Measurements from ENCODE around the gene MBLAC1.
A peak's percentile ranks its signal among the peaks of the same experiment; 100 is the strongest.

MBLAC1 gene

DNA sequence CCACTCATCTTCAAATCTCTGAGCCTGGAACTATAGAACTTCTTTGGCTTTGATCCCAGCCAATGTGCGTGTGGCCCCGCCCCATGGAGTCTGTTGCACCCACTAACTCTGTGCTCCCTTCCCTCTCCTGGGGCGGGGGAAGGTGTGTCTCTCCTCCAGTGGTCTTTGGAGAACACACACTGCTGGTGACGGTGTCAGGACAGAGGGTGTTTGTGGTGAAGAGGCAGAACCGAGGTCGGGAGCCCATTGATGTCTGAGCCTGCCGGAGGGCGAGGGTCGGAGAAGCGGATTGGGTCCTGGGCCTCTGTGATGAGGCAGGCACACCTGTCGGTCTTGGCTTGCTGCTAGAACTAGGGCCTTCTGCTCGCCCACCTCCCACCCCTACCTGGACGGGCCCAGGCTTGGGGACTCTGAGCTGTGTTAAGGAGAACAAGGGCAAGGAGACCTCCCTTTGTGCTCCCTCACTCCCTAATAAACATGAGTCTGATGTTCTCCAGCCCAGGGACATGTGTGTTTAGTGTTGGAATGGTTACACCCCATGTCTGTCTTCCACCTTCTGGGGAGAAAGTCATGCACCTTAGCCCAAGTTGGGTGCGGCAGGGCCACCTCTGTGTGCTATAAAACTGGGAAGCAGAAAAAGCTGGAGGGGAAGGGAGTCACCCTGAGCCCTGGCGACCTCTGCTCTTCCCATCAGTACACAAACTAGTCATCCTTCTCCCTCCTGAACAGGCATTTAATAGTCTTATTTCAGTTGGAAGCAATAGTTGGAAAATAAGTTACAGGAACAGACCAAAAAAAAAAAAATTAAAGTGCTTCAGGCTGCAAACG lies 27.2 kb downstream of the MBLAC1 start:
- DNase-seq (ENCODE audit: low read depth): no peak

DNA sequence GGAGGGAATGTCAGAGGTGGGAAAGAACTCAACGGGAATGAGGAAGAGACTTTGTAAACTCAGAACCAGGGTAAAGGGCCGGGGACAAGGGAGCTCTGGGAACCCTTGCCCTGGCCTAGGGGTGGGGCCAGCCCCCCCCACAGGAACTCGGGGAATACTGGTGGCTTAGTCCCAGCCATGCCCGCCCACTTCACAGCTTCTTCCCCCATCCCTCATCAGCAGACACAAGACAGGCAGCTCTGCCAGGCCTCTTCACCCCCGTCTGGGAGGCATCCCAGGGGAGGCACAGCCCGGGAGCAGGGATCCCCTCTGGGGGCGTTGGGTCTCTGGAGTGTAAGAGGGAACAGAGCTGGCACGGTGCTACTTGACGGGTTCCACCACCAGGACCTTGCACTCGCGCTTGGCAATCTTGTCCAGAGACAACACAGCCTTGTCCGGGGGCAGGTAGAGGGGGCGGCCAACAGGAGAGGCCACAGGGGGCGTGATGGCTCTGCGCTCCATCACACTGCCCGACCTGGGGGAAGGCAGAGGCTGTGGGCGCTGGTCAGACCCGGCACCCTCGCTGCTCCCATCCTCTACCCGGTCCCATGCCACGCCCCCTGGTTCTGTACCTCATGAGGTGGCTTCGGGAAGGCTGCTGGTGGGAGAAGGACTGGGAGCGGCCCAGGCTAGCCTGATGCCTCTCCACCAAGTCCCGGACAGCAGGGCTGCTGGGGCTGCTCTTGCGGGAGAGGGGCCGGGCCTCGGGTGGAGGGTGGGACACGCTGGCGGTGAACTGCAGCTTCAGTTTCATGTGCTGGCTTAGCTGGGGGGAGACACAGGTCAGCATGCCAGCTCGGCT lies 28.1 kb downstream of the MBLAC1 start:
- no peak for DNase-seq (ENCODE audit: low read depth)

DNA sequence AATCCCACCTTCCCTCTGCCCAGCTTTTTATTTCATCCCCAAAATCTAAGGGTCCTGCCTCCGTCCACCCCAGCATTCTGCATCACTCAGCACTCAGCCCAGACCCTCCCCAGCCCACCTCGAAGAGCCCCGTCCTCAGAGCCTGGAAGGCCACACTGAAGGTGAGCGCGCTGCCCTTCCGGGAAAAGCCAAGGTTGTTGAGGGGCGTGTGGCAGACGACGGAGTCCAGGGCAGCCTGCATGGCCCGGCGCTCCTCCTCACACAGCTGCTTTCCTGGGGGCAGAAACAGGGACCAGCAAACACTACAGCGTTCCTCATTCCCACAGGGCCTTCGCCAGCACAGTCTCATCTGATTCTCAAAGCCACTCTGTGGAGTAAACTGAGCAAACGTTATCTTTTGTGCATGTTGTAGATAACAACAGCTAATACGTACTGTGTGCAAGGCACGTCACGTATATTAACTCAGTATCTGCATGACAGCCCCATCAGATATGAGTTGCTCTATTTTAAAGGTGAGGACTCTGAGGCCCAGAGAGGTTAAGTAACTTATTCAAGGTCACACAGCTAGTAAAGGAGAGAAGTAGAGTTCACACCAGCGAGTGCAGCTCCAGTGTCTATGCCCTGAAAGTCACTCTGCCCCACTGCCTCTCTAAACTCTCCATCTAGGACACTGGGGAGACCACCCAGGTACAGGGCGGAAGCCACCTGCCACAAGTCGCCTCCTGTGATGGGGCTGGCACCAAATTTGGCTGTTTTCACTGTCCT lies 29.0 kb downstream of the MBLAC1 start:
- DNase-seq (ENCODE audit: low read depth): no peak

DNA sequence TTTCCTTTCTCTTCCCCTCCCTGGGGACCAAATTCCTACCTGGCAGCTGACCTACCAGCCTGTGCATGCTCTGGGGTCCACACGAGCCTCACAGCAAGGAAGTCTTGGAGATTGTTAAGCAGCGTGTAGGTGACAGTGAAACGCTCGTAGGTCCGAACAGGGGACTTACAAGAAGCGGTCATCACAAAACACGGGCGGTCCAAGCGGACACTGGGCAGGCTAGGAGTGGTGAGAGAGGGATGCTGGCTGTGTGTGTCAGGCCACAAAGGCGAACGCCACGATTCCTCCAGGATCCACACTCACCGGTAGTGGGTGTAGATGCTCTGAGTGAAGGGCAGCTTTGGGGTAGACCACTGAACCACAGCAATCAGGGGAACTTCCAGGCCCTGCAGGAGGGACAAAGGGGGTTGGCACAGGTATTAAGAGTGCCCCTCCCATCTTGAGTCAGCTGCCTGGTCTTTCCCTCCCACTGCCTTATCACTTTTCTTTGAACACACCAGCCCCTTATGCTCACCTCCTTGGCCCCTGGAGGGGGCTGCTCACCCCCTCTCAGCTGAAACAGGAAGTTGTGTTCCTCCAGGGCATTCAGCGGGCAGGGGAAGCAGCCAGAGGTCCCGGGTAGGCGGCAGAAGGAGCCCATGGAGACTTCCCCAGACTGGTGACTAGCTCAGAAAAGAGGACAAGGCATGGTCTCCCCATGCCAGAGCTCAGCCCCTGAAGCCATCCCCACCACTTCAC lies 29.7 kb downstream of the MBLAC1 start:
- DNase-seq (ENCODE audit: low read depth): no peak

DNA sequence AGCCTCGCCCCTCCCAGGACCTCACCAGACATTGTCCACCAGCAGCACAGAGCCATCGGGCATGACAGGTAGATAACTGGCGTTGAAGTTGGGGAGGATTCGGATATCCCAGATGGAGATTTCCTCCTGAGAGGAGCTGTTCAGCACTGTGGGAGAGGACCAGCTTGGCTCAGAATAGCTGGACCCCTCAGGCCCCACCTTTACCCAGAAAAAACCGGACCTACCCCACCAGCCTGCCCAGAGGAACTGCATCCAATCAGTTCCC lies 30.2 kb downstream of the MBLAC1 start:
- DNase-seq (ENCODE audit: low read depth): no peak

GRCh38 chr7:100157334-100158228 lies 30.8 kb downstream of the MBLAC1 start:
- DNase-seq (ENCODE audit: low read depth): no peak

GRCh38 chr7:100158229-100159098 lies 31.7 kb downstream of the MBLAC1 start, which contains the start of gene TRAPPC14:
TRAPPC14 (minus strand) TSS chr7:100158723; CDS start chr7:100158499, 224 bp downstream.
- peak; percentile 63 for DNase-seq (ENCODE audit: low read depth)

DNA sequence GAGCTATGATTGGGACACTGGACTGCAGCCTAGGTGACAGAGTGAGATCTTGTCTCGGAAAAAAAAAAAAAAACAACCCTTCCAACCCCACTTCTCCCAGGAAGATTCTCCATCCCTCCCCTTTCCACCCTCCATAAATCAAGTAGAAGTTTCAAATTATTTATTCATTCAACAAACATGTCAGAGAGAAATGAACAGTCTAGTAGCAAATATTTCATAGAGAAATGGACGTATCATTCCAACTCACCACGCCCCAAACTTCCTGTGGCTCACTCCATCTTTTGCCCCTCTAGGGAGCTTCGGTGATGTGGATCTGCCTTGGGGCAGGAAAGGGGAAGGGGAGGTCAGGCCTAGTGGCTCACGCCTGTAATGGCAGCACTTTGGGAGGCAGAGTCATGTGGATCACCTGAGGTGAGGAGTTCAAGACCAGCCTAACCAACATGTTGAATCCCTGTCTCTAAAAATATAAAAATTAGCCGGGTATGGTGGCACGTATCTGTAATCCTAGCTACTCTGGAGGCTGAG lies 32.4 kb downstream of the MBLAC1 start:
- no peak for DNase-seq (ENCODE audit: low read depth)

DNA sequence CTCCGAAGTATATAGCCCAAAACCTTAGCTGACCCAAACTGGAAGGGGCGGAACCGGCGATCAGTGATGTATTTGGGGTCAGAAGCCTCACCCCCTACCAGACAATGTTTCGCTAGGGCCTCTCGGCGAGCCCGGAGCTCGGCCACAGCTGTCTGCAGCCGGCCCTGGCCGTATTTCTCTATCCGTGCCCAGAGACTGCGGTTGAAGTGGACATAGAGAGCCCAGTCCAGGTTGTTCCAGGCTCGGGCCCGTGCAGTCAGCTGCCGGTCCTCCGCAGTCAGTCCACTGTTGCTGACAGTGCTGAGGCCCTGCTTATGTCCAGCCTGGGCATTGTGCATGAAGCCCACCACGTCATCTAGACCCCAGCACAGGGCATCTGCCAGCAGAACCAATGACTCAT lies 33.3 kb downstream of the MBLAC1 start:
- DNase-seq (ENCODE audit: low read depth): no peak

GRCh38 chr7:100163006-100163531 lies 36.3 kb downstream of the MBLAC1 start:
- DNase-seq (ENCODE audit: low read depth): no peak

- DNase-seq (ENCODE audit: low read depth): no peak
Measured at GRCh38 chr7:100163871-100164270, 37.1 kb downstream of the MBLAC1 start.

DNA sequence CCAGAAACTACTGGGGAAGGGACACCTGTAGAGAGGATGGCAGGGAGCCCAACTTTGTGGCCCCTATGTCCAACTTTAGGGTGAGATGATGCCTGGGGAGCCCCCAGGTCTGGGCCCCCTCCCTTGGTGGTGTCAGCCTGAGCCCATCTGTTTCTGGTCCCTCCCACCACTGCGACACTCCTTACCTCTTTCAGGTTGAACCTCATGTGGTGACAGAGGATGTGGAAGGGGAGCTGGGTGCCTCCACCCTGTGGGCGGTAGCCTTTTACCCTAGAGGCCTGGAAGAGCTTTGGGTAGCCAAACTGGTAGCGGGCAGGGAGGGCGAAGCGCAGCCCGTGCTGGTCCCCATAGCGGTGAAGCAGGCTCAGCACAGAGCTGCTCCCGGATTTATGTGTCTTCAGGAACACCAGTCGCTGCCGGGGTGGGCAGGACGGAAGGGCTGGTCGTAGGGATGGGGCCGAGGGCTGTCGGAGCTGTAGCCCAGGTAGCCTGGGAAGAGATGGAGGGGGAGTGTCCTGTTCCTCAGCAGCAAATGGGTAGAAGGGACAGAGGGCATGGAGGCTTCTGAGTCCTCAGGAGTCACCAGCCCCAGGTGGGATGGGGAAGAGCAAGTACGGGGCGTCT lies 39.7 kb downstream of the MBLAC1 start:
- no peak for DNase-seq (ENCODE audit: low read depth)

GRCh38 chr7:100166970-100167911 lies 40.5 kb downstream of the MBLAC1 start:
- no peak for DNase-seq (ENCODE audit: low read depth)

- DNase-seq (ENCODE audit: low read depth): no peak
Measured at GRCh38 chr7:100167912-100168323, 41.2 kb downstream of the MBLAC1 start.

DNA sequence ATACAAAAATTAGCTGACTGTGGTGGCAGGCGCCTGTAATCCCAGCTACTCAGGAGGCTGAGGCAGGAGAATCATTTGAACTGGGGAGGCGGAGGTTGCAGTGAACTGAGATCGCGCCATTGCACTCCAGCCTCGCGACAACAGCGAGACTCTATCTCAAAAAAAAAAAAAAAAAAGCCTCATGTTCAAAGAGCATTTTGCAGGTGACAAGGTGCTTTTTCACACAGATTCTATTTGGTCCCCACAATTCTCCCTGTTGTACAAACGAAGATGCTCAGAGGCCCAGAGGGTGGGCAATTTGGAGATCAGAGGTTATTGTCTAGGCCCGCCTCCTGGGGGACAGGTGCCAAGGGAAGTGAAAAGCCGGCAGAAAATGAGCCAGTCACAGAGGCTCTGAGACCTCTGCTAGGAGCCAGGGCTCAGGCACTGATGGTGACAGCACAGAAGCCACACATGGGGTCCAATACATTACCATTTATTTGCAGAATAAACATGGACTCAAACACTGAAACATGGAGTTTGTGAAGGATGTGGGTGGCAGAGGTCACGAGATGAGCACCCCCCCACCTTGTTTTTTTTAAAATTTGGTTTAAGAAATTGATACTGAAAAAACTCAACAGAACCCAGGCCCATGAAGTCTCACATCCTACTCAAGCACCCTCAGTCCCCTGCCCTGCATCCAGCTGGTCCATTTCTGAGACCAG lies 42.5 kb downstream of the MBLAC1 start:
- no peak for DNase-seq (ENCODE audit: low read depth)

DNA sequence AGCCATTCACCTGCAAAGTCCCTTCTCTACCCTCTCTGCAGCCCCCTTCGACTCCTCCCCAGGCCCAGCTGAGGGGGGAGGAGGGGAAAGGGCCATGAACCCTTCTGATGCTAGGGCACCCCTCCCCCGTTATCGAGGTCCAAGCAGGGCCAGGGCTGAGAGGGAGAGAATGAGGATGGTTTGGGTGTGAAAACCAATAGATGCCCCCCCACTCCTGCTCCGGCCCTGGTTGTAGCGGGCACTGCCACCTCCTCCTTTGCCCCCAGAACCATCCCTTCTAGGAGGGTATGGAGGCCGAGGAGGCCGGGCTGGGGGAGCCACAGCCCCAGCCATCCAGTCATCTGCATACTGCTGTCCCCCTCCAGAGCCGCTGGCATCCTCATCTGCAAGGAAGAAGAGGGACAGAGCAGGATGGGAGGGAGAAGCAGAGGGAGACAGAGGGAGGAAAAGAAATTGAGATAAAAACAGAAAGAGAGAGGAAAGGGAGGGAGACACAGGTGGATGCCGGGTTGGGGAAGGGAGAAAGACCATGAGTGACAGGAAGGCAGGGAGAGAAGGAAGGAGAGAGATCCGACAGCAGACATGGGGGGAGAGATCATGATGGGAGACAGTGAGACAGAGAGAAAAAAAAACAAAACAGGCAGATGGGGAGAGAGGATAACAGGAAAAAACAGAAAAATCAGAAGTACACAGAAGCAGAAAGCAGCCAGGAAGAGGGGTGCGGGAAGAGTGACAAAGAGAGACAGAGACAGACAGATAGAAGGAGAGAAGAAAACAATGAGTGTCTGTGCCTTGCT lies 43.5 kb downstream of the MBLAC1 start:
- DNase-seq (ENCODE audit: low read depth): no peak

All from stromal cell of bone marrow (primary cell).